Measurements from ENCODE around the gene UNG.

GRCh38 chr12:109097435-109098182, at the start of gene UNG:
- TF ChIP-seq CTCF (IDR thresholded peaks at IDR 0.05) (no peak), POLR2A (IDR thresholded peaks at IDR 0.05) (no peak)

Measured in heart left ventricle (tissue), 13 donors.